Measurements from ENCODE around the gene GALNTL6.

- TF ChIP-seq CTCF (IDR thresholded peaks at IDR 0.05; ENCODE audit: insufficient read depth, low read depth, low read length): no peak
- TF ChIP-seq EZH2 (IDR thresholded peaks at IDR 0.05; ENCODE audit: insufficient read depth, low read length): no peak
Observed at GRCh38 chr4:172938870-172939269, 1125.7 kb downstream of the GALNTL6 start.
